IPS-11a (cell line): ENCODE data around the gene ZDHHC8.

Source experiments
- H3K4me3 ChIP-seq: one replicate; pipeline ENCODE4 v1.5.1; 2013; ENCODE audit warnings: low read depth, low read length, control low read depth

Gene ZDHHC8

GRCh38 chr22:20177217-20177911, 45.8 kb downstream of the ZDHHC8 start:
- H3K4me3 ChIP-seq, result no peak overlapping the region

GRCh38 chr22:20178075-20178914, 46.7 kb downstream of the ZDHHC8 start:
- no peak overlapping the region for H3K4me3 ChIP-seq

- no peak overlapping the region for H3K4me3 ChIP-seq
Measured at GRCh38 chr22:20178915-20179227, 47.3 kb downstream of the ZDHHC8 start.

- no peak overlapping the region for H3K4me3 ChIP-seq
Measured at GRCh38 chr22:20179455-20180244, 48.0 kb downstream of the ZDHHC8 start.

- H3K4me3 ChIP-seq, result no peak overlapping the region
Measured at GRCh38 chr22:20180245-20180630, 48.6 kb downstream of the ZDHHC8 start.

- H3K4me3 ChIP-seq, result no peak overlapping the region
Measured at GRCh38 chr22:20180640-20181039, 49.0 kb downstream of the ZDHHC8 start.

GRCh38 chr22:20181194-20181883, 49.7 kb downstream of the ZDHHC8 start:
- H3K4me3 ChIP-seq, result no peak overlapping the region

GRCh38 chr22:20181884-20182236, 50.3 kb downstream of the ZDHHC8 start:
- H3K4me3 ChIP-seq, result no peak overlapping the region

GRCh38 chr22:20182365-20182764, 50.8 kb downstream of the ZDHHC8 start:
- H3K4me3 ChIP-seq, result no peak overlapping the region

GRCh38 chr22:20183101-20183500, 51.5 kb downstream of the ZDHHC8 start:
- H3K4me3 ChIP-seq, result no peak overlapping the region

- H3K4me3 ChIP-seq, result no peak overlapping the region
Measured at GRCh38 chr22:20183823-20184222, 52.2 kb downstream of the ZDHHC8 start.

GRCh38 chr22:20184501-20185165, 53.0 kb downstream of the ZDHHC8 start:
- H3K4me3 ChIP-seq, result no peak overlapping the region

GRCh38 chr22:20185750-20186149, 54.1 kb downstream of the ZDHHC8 start:
- H3K4me3 ChIP-seq, result no peak overlapping the region

- H3K4me3 ChIP-seq, result no peak overlapping the region
Measured at GRCh38 chr22:20186183-20186870, 54.7 kb downstream of the ZDHHC8 start.

GRCh38 chr22:20186871-20187546, 55.4 kb downstream of the ZDHHC8 start:
- H3K4me3 ChIP-seq, result no peak overlapping the region

- H3K4me3 ChIP-seq, result no peak overlapping the region
Measured at GRCh38 chr22:20187777-20188566, 56.4 kb downstream of the ZDHHC8 start.

- no peak overlapping the region for H3K4me3 ChIP-seq
Measured at GRCh38 chr22:20188567-20188877, 56.9 kb downstream of the ZDHHC8 start.

- no peak overlapping the region for H3K4me3 ChIP-seq
Measured at GRCh38 chr22:20191000-20191515, 59.5 kb downstream of the ZDHHC8 start.

- H3K4me3 ChIP-seq, result no peak overlapping the region
Measured at GRCh38 chr22:20191803-20192202, 60.2 kb downstream of the ZDHHC8 start.
